HG03432 (cell line): ENCODE data around the gene SLC25A22.

Experiments
- ATAC-seq: cut with Tn5 transposase; IDR thresholded peaks from one replicate; pipeline ENCODE4 v1.9.1; 2021; ENCODE audit warnings: mild to moderate bottlenecking, moderate library complexity; ENCODE audit not compliant: unreplicated experiment

Gene SLC25A22

GRCh38 chr11:798093-798713 is at the start of gene SLC25A22:
TSS of gene SLC25A22 (minus strand) at chr11:798281. CDS start at chr11:795006, 3,275 bp downstream.
- peak; percentile 63 for ATAC-seq

- ATAC-seq: no peak
Observed at GRCh38 chr11:847876-848275, 49.8 kb upstream of the SLC25A22 start.

GRCh38 chr11:846496-847098 is 48.5 kb upstream of the SLC25A22 start:
- no peak for ATAC-seq

- ATAC-seq: no peak
Observed at GRCh38 chr11:845872-846495, 47.9 kb upstream of the SLC25A22 start.

- no peak for ATAC-seq
Observed at GRCh38 chr11:844693-845644, 46.9 kb upstream of the SLC25A22 start.

- ATAC-seq: no peak
Observed at GRCh38 chr11:843818-844692, 46.0 kb upstream of the SLC25A22 start.

GRCh38 chr11:843086-843734 is 45.1 kb upstream of the SLC25A22 start:
- peak; percentile 4 for ATAC-seq

- ATAC-seq: peak; percentile 71
Observed at GRCh38 chr11:842370-843002, 44.4 kb upstream of the SLC25A22 start, which contains the start of the genes POLR2L and TSPAN4. TSS of gene POLR2L (minus strand) at chr11:842529. CDS start at chr11:842508, 21 bp downstream. TSS of gene TSPAN4 (plus strand) at chr11:842852. CDS start at chr11:850305, 7,453 bp downstream.

GRCh38 chr11:841981-842369 is 43.9 kb upstream of the SLC25A22 start:
- peak; percentile 21 for ATAC-seq

- no peak for ATAC-seq
Observed at GRCh38 chr11:839875-840617, 42.0 kb upstream of the SLC25A22 start.

GRCh38 chr11:839280-839623 is 41.2 kb upstream of the SLC25A22 start:
- no peak for ATAC-seq

- no peak for ATAC-seq
Observed at GRCh38 chr11:838441-839279, 40.6 kb upstream of the SLC25A22 start.

GRCh38 chr11:837990-838307 is 39.9 kb upstream of the SLC25A22 start:
- no peak for ATAC-seq

- no peak for ATAC-seq
Observed at GRCh38 chr11:837189-837989, 39.3 kb upstream of the SLC25A22 start.

GRCh38 chr11:836700-837099 is 38.6 kb upstream of the SLC25A22 start:
- ATAC-seq: no peak

- no peak for ATAC-seq
Observed at GRCh38 chr11:836274-836673, 38.2 kb upstream of the SLC25A22 start.
